OCI-LY7 (cell line): ENCODE measurements around the gene NPIPB8. TPM values are rescaled to one million over a fixed set of nuclear protein-coding genes. Genes with fewer than 3 reads are reported as not detected.
"Not testable (repeated sequence)": the region's sequence is repeated elsewhere in the genome, so short reads cannot be mapped to it uniquely, and the experiment has no call there.

Source experiments
- BruUV-seq: library from RNA; stranded (reverse); fragments of 400-500 nt; replicated peaks from 2 replicates; lab custom pipeline; 2021; lab: Mats Ljungman, UMichigan
- CTCF ChIA-PET: fragments of 300-600 bp; sonication (Branson Sonifier 250); formaldehyde crosslinking; loops from one replicate; lab custom pipeline; 2022; ENCODE audit warnings: antibody characterized with exemption; ENCODE audit not compliant: unreplicated experiment; lab: Charles Lee
- POLR2A ChIA-PET: fragments of 300-600 bp; sonication (Branson Sonifier 250); formaldehyde crosslinking; loops from one replicate; lab custom pipeline; 2022; ENCODE audit warnings: antibody characterized with exemption; lab: Charles Lee
- DNase-seq: peaks from one replicate; pipeline ENCODE4 v3.0.0-alpha.2; 2015; ENCODE audit warnings: low spot score
- H2AFZ ChIP-seq: fragments of 200-600 bp; sonication (generic), shearing (Covaris generic); 2 replicates; pipeline ENCODE4 v1.6.1; 2014; ENCODE audit warnings: mild to moderate bottlenecking, antibody characterized with exemption, low read length, moderate library complexity
- H3K27ac ChIP-seq: fragments of 200-600 bp; sonication (generic); 2 replicates; pipeline ENCODE4 v1.5.1; 2014; ENCODE audit warnings: mixed run types, low read depth, mild to moderate bottlenecking, moderate library complexity, low read length, inconsistent platforms; ENCODE audit not compliant: poor library complexity, severe bottlenecking
- H3K36me3 ChIP-seq: fragments of 200-600 bp; sonication (generic); 2 replicates; pipeline ENCODE4 v1.6.1; 2014; ENCODE audit warnings: mild to moderate bottlenecking, antibody characterized with exemption, low read length, moderate library complexity, mixed read lengths; ENCODE audit not compliant: insufficient read depth
- H3K4me1 ChIP-seq: fragments of 200-600 bp; sonication (generic); 2 replicates; pipeline ENCODE4 v1.5.1; 2014; ENCODE audit warnings: mild to moderate bottlenecking, low read length; ENCODE audit not compliant: insufficient read depth, poor library complexity, severe bottlenecking
- H3K4me2 ChIP-seq: fragments of 200-600 bp; sonication (generic); 2 replicates; pipeline ENCODE4 v1.6.1; 2014; ENCODE audit warnings: mild to moderate bottlenecking, low read length
- H3K4me3 ChIP-seq: fragments of 200-600 bp; sonication (generic); 2 replicates; pipeline ENCODE4 v1.5.1; 2014; ENCODE audit warnings: mild to moderate bottlenecking, low read depth, low read length; ENCODE audit not compliant: poor library complexity, severe bottlenecking
- H3K79me2 ChIP-seq: fragments of 200-600 bp; sonication (generic); 2 replicates; pipeline ENCODE4 v1.6.1; 2016; ENCODE audit warnings: low read depth, mild to moderate bottlenecking, low read length, moderate library complexity, mixed read lengths; ENCODE audit not compliant: insufficient read depth
- H3K9me2 ChIP-seq: fragments of 200-600 bp; sonication (generic); 2 replicates; pipeline ENCODE4 v1.6.1; 2016; ENCODE audit warnings: mild to moderate bottlenecking, low read length, mixed read lengths; ENCODE audit not compliant: insufficient read depth
- H3K9me3 ChIP-seq: fragments of 200-600 bp; sonication (generic); 2 replicates; pipeline ENCODE4 v1.6.1; 2014; ENCODE audit warnings: mild to moderate bottlenecking, mixed run types, low read length, mixed read lengths
- H4K20me1 ChIP-seq: fragments of 200-600 bp; sonication (generic); 2 replicates; pipeline ENCODE4 v1.6.1; 2014; ENCODE audit warnings: mild to moderate bottlenecking, antibody characterized with exemption, low read length, moderate library complexity, mixed read lengths; ENCODE audit not compliant: insufficient read depth
- CTCF ChIP-seq: fragments of 200-600 bp; sonication (generic); conservative IDR thresholded peaks from 2 replicates; pipeline ENCODE4 v1.5.1; 2014; ENCODE audit warnings: mild to moderate bottlenecking, antibody characterized with exemption, low read length, moderate library complexity, mixed read lengths
- EZH2phosphoT487 ChIP-seq: fragments of 200-600 bp; sonication (generic); IDR thresholded peaks from 2 replicates; pipeline ENCODE4 v1.6.1; 2018; ENCODE audit warnings: low read depth, borderline replicate concordance, mild to moderate bottlenecking, mixed run types, antibody characterized with exemption, low read length, moderate library complexity, mixed read lengths
- intact Hi-C: fragments of 100-400 bp; cut with micrococcal nuclease; formaldehyde crosslinking; loops from one replicate; pipeline ENCODE4 v1.10.0; 2022; ENCODE audit not compliant: unreplicated experiment
- total RNA-seq, 2 experiments: library from RNA; depleted of rRNA in 1 of 2; stranded (reverse); fragments of >200 nt in 1 of 2; shearing (Covaris generic) in 1 of 2; gene quantifications; 2 replicates each; pipeline ENCODE4 v1.2.3, GENCODE V29; 2014 to 2022

NPIPB8 gene
- total RNA-seq, 2 experiments from 2014 or later: 0.50 to 1.6 TPM

GRCh38 chr16:28606291-28607115, 31.4 kb upstream of the NPIPB8 start:
- TF ChIP-seq EZH2phosphoT487: no peak
- no peak for TF ChIP-seq CTCF
- peaks cover 7% of the 10 kb centered on the region; the same call in 1 of the 2 replicates for H3K79me2 ChIP-seq
- H4K20me1 ChIP-seq: no peaks in the 10 kb centered on the region
- H3K27ac ChIP-seq: no peak overlapping the region
- H3K36me3 ChIP-seq: peaks cover 42% of the 10 kb centered on the region
- no peak overlapping the region for H2AFZ ChIP-seq
- ChIA-PET CTCF (no interaction called here), POLR2A (no interaction called here)
- H3K9me3 ChIP-seq: no peaks in the 10 kb centered on the region
- no peak overlapping the region for H3K4me3 ChIP-seq
- no peaks in the 10 kb centered on the region for H3K9me2 ChIP-seq
- intact Hi-C loops: no loop called here
- DNase-seq: no peak
- no peak overlapping the region for H3K4me2 ChIP-seq
- BruUV-seq: no TSS peak
- peaks cover 16% of the 10 kb centered on the region for H3K4me1 ChIP-seq

GRCh38 chr16:28607116-28607623, 30.7 kb upstream of the NPIPB8 start:
- TF ChIP-seq CTCF: no peak
- TF ChIP-seq EZH2phosphoT487: no peak
- DNase-seq: no peak
- POLR2A ChIA-PET: no interaction called here
- H3K4me3 ChIP-seq: no peak overlapping the region
- no peak overlapping the region for H3K4me2 ChIP-seq
- peaks cover 42% of the 10 kb centered on the region for H3K36me3 ChIP-seq
- H3K4me1 ChIP-seq: peaks cover 16% of the 10 kb centered on the region
- CTCF ChIA-PET: no interaction called here
- BruUV-seq: no TSS peak
- H4K20me1 ChIP-seq: no peaks in the 10 kb centered on the region
- no peak overlapping the region for H3K27ac ChIP-seq
- no peaks in the 10 kb centered on the region for H3K9me2 ChIP-seq
- intact Hi-C loops: no loop called here
- H3K9me3 ChIP-seq: no peaks in the 10 kb centered on the region
- no peak overlapping the region for H2AFZ ChIP-seq
- H3K79me2 ChIP-seq: peaks cover 7% of the 10 kb centered on the region; the same call in 1 of the 2 replicates

- H3K36me3 ChIP-seq: peaks cover 42% of the 10 kb centered on the region
- H3K27ac ChIP-seq, H3K79me2 ChIP-seq, H2AFZ ChIP-seq, H3K4me3 ChIP-seq, H4K20me1 ChIP-seq, CTCF ChIA-PET, DNase-seq, H3K9me2 ChIP-seq, H3K9me3 ChIP-seq, H3K4me2 ChIP-seq, intact Hi-C loops: not testable (repeated sequence)
- POLR2A ChIA-PET: interaction anchor here (0.6 kb wide), 1 partner anchor 11 kb away, joined by 3 read pairs; no protein-coding TSS in a partner anchor
- BruUV-seq: TSS peak; percentile 30
- peaks cover 11% of the 10 kb centered on the region for H3K4me1 ChIP-seq
Measured at GRCh38 chr16:28607681-28608495, 30.0 kb upstream of the NPIPB8 start.

- CTCF ChIA-PET, POLR2A ChIA-PET: not testable (repeated sequence)
Measured at GRCh38 chr16:28608496-28608808, 29.4 kb upstream of the NPIPB8 start.

More at GRCh38 chr16:28608496-28608808, 29.4 kb upstream of the NPIPB8 start:
- H3K9me2 ChIP-seq, H3K4me2 ChIP-seq, H3K79me2 ChIP-seq, BruUV-seq, H3K27ac ChIP-seq, H3K4me3 ChIP-seq, DNase-seq, H3K4me1 ChIP-seq, H3K9me3 ChIP-seq, H4K20me1 ChIP-seq, intact Hi-C loops, H2AFZ ChIP-seq: not testable (repeated sequence)
- H3K36me3 ChIP-seq: peaks cover 39% of the 10 kb centered on the region
